HUES48 (cell line): Measurements from ENCODE around the gene POTEE.
"Not testable (repeated sequence)": the region's sequence is repeated elsewhere in the genome, so short reads cannot be mapped to it uniquely, and the experiment has no call there.

Experiments
- H3K27ac ChIP-seq: one replicate; pipeline ENCODE4 v1.7.0; 2013; ENCODE audit warnings: low read depth, low read length, inconsistent platforms
- H3K27me3 ChIP-seq: 2 replicates; pipeline ENCODE4 v1.6.1; 2013; ENCODE audit warnings: mild to moderate bottlenecking, low read length; ENCODE audit not compliant: control insufficient read depth, insufficient read depth
- H3K36me3 ChIP-seq: 2 replicates; pipeline ENCODE4 v1.6.1; 2013; ENCODE audit warnings: low read length; ENCODE audit not compliant: control insufficient read depth, insufficient read depth
- H3K4me1 ChIP-seq: 2 replicates; pipeline ENCODE4 v1.6.1; 2013; ENCODE audit warnings: mild to moderate bottlenecking, low read length; ENCODE audit not compliant: control insufficient read depth, insufficient read depth
- H3K4me3 ChIP-seq: 2 replicates; pipeline ENCODE4 v1.5.1; 2013; ENCODE audit warnings: mild to moderate bottlenecking, low read depth, low read length
- H3K9ac ChIP-seq: 2 replicates; pipeline ENCODE4 v1.6.1; 2013; ENCODE audit warnings: mild to moderate bottlenecking, low read depth, low read length, moderate library complexity
- H3K9me3 ChIP-seq: 2 replicates; pipeline ENCODE4 v1.6.1; 2013; ENCODE audit warnings: low read length; ENCODE audit not compliant: control insufficient read depth, insufficient read depth

Gene POTEE

DNA sequence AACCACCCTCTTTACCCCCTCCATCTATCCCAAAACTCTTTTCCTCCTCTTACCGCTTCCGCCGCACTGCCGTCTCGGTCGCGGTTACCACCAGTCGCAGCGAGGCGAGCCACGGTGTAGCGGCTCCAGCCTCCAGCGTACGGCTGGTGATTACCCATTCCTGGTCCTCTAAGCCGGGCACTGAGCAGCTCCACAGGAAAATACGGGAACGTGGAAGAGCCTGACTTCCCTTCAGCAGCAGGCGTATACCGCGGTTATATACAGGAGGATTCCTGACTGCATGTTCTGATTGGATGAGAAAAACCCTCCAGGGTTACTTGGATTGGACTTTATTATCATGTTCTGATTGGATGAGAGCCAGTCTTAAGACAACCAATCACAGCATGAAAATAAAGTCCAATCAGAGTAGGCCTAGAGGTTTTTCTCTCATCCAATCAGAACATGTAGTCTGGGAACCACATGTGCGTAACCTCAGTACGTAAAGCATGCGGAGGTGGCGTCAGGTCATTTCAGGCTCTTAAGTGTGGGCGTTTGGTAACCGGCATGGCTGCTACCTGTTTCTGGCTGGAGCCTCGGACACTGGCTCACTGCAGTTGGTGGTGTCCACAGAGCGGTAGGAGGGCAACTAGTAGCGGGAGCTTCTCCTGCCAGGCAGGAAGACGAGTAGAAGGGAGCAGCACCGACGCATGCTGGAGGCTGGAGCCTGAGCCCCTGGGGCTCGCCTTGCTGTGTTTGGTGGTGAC, at the start of gene POTEE:
Gene POTEE, plus strand, starts transcription at position 507 of the 743 bp plus-strand sequence. CDS start 8,867 bp downstream, outside the sequence.
- H3K4me3 ChIP-seq, H3K36me3 ChIP-seq, H3K9me3 ChIP-seq, H3K9ac ChIP-seq, H3K27me3 ChIP-seq, H3K27ac ChIP-seq, H3K4me1 ChIP-seq: not testable (repeated sequence)

DNA sequence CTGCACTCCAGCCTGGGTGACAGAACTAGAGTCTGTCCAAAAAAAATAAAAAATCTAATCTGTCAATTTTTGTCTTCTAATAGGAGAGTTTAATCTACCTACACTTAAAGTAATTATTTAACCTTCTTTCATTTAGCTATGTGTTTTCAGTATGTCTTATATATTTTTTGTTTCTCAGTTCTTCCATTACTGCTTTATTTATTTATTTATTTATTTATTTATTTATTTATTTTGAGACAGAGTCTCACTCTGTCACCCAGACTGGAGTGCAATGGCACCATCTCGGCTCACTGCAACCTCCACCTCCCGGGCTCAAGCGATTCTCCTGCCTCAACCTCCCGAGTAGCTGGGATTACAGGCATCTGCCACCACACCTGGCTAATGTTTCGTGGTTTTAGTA, 43.8 kb upstream of the POTEE start:
- not testable (repeated sequence) for H3K4me3 ChIP-seq, H3K36me3 ChIP-seq, H3K27me3 ChIP-seq, H3K9me3 ChIP-seq, H3K9ac ChIP-seq, H3K4me1 ChIP-seq, H3K27ac ChIP-seq

DNA sequence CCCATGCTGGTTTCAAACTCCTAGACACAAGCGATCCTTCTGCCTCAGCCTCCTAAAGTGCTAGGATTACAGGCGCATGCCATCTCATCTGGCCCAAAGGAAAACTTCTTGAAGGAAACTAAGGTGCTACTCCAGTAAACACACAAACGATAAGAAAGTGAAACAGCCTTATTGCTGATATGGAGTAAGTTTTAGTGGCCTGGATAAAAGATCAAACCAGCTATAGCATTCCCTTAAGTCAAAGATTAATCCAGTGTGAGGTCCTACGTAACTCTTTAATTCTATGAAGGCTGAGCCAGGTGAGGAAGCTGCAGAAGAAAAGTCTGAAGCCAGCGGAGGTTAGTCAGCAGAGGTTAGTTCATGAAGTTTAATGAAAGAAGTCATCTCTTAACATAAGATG, 40.8 kb upstream of the POTEE start:
- Histone ChIP-seq H3K27ac (no peak overlapping the region), H3K27me3 (no peaks in the 10 kb centered on the region), H3K4me3 (no peak overlapping the region)

DNA sequence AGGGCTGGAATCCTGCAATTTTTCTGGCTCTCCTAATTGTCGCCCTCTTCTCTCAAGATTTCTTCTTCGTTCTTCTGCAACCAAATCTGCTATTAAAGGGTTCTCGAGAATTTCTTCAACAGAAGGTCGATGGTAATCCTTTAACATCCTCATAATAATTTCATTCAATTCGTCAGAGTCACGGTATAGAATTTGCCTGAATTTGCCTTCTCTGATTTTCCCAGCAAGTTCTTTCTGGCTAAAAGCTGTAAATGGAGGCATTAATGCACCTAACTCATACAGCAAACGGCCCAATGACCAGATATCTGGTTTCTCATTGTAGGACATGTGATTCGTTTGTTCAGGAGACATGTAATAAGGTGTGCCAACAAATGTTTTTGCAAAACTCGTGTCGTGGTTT, 31.3 kb upstream of the POTEE start:
- not testable (repeated sequence) for H3K27me3 ChIP-seq, H3K27ac ChIP-seq, H3K4me1 ChIP-seq, H3K9ac ChIP-seq, H3K9me3 ChIP-seq, H3K4me3 ChIP-seq, H3K36me3 ChIP-seq

More for the DNA sequence above, 40.8 kb upstream of the POTEE start:
- H3K9me3 ChIP-seq, result no peaks in the 10 kb centered on the region
- no peak overlapping the region for H3K9ac ChIP-seq
- H3K36me3 ChIP-seq, result no peaks in the 10 kb centered on the region
- no peaks in the 10 kb centered on the region for H3K4me1 ChIP-seq

DNA sequence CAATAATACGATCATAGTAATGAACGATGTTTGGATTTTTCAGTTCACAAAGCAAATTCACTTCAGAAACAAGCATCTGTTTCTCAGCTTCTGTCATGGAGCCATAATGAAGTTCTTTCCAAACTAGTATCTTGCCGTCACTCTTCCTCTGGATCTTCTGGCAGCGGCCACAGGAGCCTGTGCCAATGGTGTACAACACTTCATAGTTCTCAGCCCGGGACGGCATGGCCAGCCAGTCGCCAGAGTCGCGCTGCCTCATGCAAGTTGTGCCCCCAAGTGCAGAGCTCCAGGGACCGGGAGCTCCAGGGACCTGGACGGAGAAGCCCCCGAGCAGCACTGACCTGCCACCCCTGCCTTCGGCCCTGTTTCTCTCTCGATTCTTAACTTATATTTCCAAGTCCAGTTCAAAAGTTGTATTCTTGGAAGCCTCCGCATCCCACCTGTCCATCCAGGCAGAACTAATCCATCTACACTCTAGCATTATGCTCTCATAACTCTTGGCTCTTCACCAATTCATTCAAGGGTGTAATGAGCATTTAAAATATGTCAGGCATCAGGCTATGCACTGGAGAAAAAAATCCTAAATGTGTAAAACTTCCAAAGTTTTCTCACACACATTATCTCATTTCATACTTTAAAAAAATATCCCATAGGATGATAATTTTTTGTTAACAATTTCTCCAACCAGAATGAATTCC, 30.5 kb upstream of the POTEE start:
- H3K27me3 ChIP-seq, H3K36me3 ChIP-seq, H3K9ac ChIP-seq, H3K9me3 ChIP-seq, H3K4me1 ChIP-seq, H3K27ac ChIP-seq, H3K4me3 ChIP-seq: not testable (repeated sequence)

DNA sequence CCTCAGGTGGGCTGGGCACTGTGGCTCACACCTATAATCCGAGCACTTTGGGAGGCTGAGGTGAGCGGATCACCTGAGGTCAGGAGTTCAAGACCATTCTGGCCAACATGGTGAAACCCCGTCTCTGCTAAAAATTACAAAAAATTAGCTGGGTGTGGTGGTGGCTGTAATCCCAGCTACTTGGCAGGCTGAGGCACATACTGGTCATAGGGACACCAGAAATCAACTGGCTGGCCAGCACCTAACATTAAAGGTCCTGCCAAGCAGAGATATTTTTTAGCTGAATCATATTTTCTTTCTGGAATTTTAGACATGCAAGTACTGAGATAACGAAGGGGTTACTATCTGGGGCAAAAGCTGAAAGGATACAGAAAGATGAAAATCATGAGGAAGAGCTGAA, 27.9 kb upstream of the POTEE start:
- not testable (repeated sequence) for H3K27ac ChIP-seq, H3K4me1 ChIP-seq, H3K9me3 ChIP-seq, H3K27me3 ChIP-seq, H3K4me3 ChIP-seq, H3K9ac ChIP-seq, H3K36me3 ChIP-seq

DNA sequence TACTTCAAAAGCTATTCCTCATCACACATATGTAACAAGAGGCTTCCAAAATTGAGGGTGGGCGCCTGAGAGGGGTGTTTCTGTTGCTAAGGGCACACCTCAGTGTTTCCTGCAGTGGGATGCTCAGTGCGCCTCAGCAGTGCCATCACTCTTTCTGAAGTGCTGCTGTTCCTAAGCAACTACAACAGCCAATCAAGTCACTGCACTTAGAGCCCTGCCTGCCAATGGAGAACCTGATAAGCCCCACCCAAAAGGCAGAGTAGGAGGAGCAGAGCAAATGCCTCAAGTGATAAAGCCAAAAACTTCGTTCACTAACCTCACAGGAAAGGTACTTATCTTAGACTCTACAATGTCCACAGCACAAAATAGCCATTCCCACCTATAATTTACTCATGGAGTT, 15.9 kb upstream of the POTEE start:
- not testable (repeated sequence) for H3K36me3 ChIP-seq, H3K27ac ChIP-seq, H3K9me3 ChIP-seq, H3K27me3 ChIP-seq, H3K4me1 ChIP-seq, H3K9ac ChIP-seq, H3K4me3 ChIP-seq

DNA sequence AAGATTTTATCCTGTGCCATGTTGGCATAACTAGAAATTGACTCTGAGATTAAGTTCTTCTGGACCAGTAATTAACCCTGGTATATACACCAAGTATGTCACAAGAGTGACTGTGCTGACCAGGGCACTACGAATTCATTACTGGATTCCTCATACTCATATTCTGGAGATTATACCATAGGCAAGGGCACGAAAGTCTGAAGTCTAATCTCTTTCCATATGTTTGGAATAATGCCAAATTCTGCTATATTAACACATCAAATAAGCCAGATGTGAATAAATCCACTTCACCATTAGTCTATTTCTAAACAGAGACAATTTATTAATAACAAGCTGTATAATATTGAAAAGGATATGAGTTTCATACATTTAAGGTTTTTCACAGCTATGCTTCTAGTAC, 13.2 kb upstream of the POTEE start:
- H3K4me3 ChIP-seq, H3K4me1 ChIP-seq, H3K27me3 ChIP-seq, H3K9me3 ChIP-seq, H3K9ac ChIP-seq, H3K27ac ChIP-seq, H3K36me3 ChIP-seq: not testable (repeated sequence)

DNA sequence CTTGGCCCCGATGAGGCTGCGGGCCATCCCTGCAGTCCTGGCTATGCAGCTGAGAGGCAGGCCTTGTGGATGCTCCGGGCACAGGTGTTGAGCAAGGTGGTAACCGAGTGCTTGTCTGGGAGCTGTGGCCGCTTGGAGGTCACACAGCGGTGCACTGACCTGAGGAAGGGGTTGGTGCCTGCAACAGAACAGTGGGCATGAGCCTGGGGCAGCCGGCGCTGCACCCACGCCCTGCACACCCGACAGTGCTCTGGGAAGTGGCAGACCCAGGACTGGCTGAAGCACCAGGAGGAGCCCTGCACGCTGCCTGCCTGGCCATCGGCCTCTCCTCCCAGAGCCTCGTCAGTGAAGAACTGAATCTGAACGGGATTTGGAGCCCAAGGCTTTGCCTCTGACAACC, 8.2 kb upstream of the POTEE start:
- H3K27me3 ChIP-seq, result no peaks in the 10 kb centered on the region
- H3K9ac ChIP-seq, result no peak overlapping the region
- H3K36me3 ChIP-seq, result no peaks in the 10 kb centered on the region
- H3K4me3 ChIP-seq, result no peak overlapping the region
- H3K9me3 ChIP-seq, result no peaks in the 10 kb centered on the region
- H3K4me1 ChIP-seq, result no peaks in the 10 kb centered on the region
- no peak overlapping the region for H3K27ac ChIP-seq

DNA sequence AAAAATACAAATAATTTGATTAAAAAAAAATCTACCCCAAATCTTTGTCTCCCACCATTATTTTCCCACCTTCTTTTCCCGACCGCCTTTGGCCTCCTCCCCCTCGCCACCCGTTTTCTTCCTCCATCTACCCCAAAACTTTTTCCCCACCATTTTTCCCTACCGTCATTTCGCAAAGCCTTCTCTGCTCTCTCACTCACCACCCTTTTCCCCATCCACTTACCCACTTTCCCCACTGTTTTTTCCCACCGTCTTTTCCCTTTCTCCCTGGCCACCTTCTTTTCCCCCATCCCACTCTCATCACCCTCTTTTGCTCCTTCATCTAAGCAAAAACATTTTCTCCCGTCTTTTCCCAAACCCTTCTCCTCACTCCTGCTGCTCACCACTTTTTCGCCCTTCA, 1.5 kb upstream of the POTEE start:
- not testable (repeated sequence) for H3K36me3 ChIP-seq, H3K9me3 ChIP-seq, H3K4me3 ChIP-seq, H3K4me1 ChIP-seq, H3K9ac ChIP-seq, H3K27me3 ChIP-seq, H3K27ac ChIP-seq

DNA sequence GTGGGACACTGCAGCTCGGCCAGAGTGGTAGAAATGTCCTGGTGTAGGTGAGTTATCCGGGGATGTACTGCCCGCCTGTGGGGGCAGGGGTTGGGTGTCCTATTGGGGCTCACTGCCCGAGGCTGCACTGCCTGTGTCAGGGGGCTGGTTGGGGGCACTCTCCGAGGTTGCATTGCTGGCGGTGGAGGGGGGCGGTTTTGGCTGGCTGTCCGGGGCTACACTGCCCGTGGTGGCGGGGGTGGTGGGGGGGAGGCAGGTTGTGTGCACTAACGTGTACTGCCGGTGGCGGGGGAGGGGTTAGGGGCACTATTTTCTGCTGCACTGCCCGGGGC, 403 bp downstream of the POTEE start:
- H3K4me1 ChIP-seq, H3K27ac ChIP-seq, H3K9ac ChIP-seq, H3K4me3 ChIP-seq, H3K9me3 ChIP-seq, H3K36me3 ChIP-seq, H3K27me3 ChIP-seq: not testable (repeated sequence)
